Kidney epithelial cell (primary cell): ENCODE data around the gene NOC3L. TPM values are rescaled to one million over a fixed set of nuclear protein-coding genes. Genes with fewer than 3 reads are reported as not detected.

Source experiments
- DNase-seq: peaks from one replicate; pipeline ENCODE4 v3.0.0-alpha.2; 2010; ENCODE audit warnings: low read depth
- H3K27me3 ChIP-seq: 2 replicates; pipeline ENCODE4 v1.6.0; 2011; ENCODE audit warnings: low read length; ENCODE audit not compliant: control insufficient read depth, insufficient read depth
- H3K36me3 ChIP-seq: 2 replicates; pipeline ENCODE4 v1.5.1; 2011; ENCODE audit warnings: low read length; ENCODE audit not compliant: control insufficient read depth, insufficient read depth
- H3K4me3 ChIP-seq: 2 replicates; pipeline ENCODE4 v1.5.1; 2011; ENCODE audit warnings: low read depth, mild to moderate bottlenecking, control low read depth, low read length
- total RNA-seq: library from RNA; depleted of rRNA; stranded (reverse); fragments of >200 nt; gene quantifications from 2 replicates; pipeline ENCODE4 v1.2.3, GENCODE V29; 2015
- TF ChIP-seq, protein P1 (sequence below): IDR thresholded peaks from 2 replicates; pipeline ENCODE4 v1.5.1; 2011; ENCODE audit warnings: mild to moderate bottlenecking, moderate library complexity, low read length, control low read depth, inconsistent platforms; ENCODE audit not compliant: insufficient read depth, poor library complexity, severe bottlenecking

Gene NOC3L
- total RNA-seq, 1 donor from 2014 or later: 17.8 TPM

- no peak for DNase-seq
- Histone ChIP-seq H3K27me3 (no peaks in the 10 kb centered on the region), H3K4me3 (no peak overlapping the region), H3K36me3 (no peaks in the 10 kb centered on the region)
- TF ChIP-seq, protein P1, sequence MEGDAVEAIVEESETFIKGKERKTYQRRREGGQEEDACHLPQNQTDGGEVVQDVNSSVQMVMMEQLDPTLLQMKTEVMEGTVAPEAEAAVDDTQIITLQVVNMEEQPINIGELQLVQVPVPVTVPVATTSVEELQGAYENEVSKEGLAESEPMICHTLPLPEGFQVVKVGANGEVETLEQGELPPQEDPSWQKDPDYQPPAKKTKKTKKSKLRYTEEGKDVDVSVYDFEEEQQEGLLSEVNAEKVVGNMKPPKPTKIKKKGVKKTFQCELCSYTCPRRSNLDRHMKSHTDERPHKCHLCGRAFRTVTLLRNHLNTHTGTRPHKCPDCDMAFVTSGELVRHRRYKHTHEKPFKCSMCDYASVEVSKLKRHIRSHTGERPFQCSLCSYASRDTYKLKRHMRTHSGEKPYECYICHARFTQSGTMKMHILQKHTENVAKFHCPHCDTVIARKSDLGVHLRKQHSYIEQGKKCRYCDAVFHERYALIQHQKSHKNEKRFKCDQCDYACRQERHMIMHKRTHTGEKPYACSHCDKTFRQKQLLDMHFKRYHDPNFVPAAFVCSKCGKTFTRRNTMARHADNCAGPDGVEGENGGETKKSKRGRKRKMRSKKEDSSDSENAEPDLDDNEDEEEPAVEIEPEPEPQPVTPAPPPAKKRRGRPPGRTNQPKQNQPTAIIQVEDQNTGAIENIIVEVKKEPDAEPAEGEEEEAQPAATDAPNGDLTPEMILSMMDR: no peak
Measured at GRCh38 chr10:94286901-94287300, 75.8 kb downstream of the NOC3L start.

DNA sequence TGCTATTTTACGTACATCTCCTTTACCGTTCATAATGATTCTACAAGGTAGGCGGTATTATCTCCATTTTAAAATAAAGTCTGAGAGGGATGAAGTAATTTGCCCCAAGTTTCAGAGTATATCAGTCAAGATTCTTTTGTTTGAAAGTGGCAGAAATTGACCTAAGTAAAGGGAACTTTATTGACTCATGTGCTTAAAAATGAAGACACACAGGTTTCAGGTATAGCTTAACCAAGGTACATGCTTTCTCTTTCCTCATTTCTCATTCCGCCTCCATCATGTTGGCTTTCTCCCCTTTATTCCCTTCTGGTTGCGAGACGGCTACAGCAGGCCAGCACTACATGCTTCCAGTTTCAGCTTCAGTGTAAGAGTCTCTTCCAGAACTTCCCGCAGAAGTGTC is 77.5 kb downstream of the NOC3L start:
- H3K4me3 ChIP-seq: no peak overlapping the region
- H3K36me3 ChIP-seq: no peaks in the 10 kb centered on the region
- DNase-seq: no peak
- no peaks in the 10 kb centered on the region for H3K27me3 ChIP-seq
- TF ChIP-seq, protein P1: no peak

Other genes with a start within 250 kb of the NOC3L start
- gene TBC1D12, start 39.6 kb upstream of the NOC3L start, total RNA-seq: 6.7 and 14.2 TPM in 2 replicates
- 18.9 and 28.7 TPM in 2 replicates for gene HELLS, start 182.8 kb upstream of the NOC3L start, total RNA-seq